Right atrium auricular region (tissue), 2 donors: ENCODE results near the gene ASTN2. TPM values are rescaled to one million over a fixed set of nuclear protein-coding genes. Genes with fewer than 3 reads are reported as not detected.

ENCODE experiments used
- DNase-seq: peaks from one replicate; pipeline ENCODE4 v3.0.0-alpha.2; 2019; ENCODE audit warnings: low spot score
- H3K27ac ChIP-seq, 2 donors: fragments of 200-600 bp; sonication (generic); 1 replicate in 1 of 2; 2 replicates in 1 of 2; pipeline ENCODE4 v1.5.1; 2016 to 2019
- H3K27me3 ChIP-seq, 2 donors: fragments of 200-600 bp; sonication (generic); one replicate each; pipeline versions ENCODE4 v1.5.1 to v1.6.0; 2017 to 2019
- H3K36me3 ChIP-seq: fragments of 200-600 bp; sonication (generic); one replicate; pipeline ENCODE4 v1.5.1; 2016
- H3K4me1 ChIP-seq, 2 donors: fragments of 200-600 bp; sonication (generic); one replicate each; pipeline versions ENCODE4 v1.5.1 to v1.6.0; 2017 to 2019
- H3K4me3 ChIP-seq, 2 donors: fragments of 200-600 bp; sonication (generic); 1 replicate in 1 of 2; 2 replicates in 1 of 2; pipeline ENCODE4 v1.5.1; 2017 to 2019; ENCODE audit warnings: mild to moderate bottlenecking in 1 of 2, moderate library complexity in 1 of 2
- H3K9me3 ChIP-seq, 2 donors: fragments of 200-600 bp; sonication (generic); one replicate each; pipeline ENCODE4 v1.5.1; 2019
- total RNA-seq, 2 donors: library from RNA; depleted of rRNA; stranded (reverse); fragments of >200 nt; gene quantifications; one replicate each; pipeline ENCODE4 v1.1.0, GENCODE V29; 2016
- TF ChIP-seq, protein P1 (sequence below), 2 donors: fragments of 200-600 bp; sonication (generic); IDR thresholded peaks; one replicate each; pipeline ENCODE4 v1.5.1; 2019; ENCODE audit warnings: antibody characterized with exemption in 2 of 2

The ASTN2 gene
- total RNA-seq, 2 donors from 2014 or later, result 11.1 to 32.2 TPM

DNA sequence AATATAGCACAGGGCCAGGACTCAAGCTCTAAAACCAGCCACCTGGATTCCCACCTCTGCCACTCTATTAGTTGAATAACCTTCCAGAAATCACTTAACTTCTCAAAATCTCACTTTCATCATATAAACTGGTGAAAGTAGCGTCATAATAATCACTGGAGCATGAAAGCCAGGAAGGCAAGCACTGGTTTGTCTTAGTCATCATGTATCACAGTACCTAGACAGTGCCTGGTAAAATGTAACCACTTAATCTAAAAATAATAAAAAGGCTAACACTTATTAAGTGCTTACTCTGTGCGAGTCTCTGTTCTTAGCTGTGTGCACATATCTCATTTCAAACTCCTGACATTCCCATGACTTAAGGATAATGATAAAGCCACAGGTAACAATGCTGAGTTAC lies 109.4 kb downstream of the ASTN2 start:
- Histone ChIP-seq H3K27me3 (no peaks in the 10 kb centered on the region), H3K27ac (no peak overlapping the region), H3K36me3 (no peaks in the 10 kb centered on the region), H3K4me1 (no peaks in the 10 kb centered on the region), H3K4me3 (no peak overlapping the region), H3K9me3 (no peaks in the 10 kb centered on the region)
- DNase-seq, result no peak
- TF ChIP-seq, protein P1, sequence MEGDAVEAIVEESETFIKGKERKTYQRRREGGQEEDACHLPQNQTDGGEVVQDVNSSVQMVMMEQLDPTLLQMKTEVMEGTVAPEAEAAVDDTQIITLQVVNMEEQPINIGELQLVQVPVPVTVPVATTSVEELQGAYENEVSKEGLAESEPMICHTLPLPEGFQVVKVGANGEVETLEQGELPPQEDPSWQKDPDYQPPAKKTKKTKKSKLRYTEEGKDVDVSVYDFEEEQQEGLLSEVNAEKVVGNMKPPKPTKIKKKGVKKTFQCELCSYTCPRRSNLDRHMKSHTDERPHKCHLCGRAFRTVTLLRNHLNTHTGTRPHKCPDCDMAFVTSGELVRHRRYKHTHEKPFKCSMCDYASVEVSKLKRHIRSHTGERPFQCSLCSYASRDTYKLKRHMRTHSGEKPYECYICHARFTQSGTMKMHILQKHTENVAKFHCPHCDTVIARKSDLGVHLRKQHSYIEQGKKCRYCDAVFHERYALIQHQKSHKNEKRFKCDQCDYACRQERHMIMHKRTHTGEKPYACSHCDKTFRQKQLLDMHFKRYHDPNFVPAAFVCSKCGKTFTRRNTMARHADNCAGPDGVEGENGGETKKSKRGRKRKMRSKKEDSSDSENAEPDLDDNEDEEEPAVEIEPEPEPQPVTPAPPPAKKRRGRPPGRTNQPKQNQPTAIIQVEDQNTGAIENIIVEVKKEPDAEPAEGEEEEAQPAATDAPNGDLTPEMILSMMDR (IDR thresholded peaks at IDR 0.05), result no peak

DNA sequence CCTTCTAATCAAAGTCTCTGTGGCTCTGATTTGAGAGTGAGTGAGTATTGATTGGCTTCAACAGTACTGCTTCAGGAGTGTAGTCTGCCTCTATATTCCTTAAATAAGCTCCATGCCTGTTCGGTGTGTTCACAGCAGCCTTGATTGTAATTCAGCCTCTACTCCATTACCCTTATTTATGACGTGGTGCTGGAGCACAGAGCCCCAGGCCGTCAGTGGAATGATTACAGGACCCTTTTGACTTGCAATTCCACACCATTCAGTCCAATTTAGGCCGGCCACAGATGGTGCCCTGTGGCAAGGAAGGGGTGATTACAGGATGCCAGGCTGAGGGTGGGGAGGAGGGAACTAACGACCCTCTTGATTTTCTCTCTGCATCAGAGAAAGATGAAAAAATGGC lies 110.3 kb downstream of the ASTN2 start:
- no peaks in the 10 kb centered on the region for H3K27me3 ChIP-seq
- no peaks in the 10 kb centered on the region for H3K9me3 ChIP-seq
- TF ChIP-seq, protein P1 (IDR thresholded peaks at IDR 0.05), result no peak

DNA sequence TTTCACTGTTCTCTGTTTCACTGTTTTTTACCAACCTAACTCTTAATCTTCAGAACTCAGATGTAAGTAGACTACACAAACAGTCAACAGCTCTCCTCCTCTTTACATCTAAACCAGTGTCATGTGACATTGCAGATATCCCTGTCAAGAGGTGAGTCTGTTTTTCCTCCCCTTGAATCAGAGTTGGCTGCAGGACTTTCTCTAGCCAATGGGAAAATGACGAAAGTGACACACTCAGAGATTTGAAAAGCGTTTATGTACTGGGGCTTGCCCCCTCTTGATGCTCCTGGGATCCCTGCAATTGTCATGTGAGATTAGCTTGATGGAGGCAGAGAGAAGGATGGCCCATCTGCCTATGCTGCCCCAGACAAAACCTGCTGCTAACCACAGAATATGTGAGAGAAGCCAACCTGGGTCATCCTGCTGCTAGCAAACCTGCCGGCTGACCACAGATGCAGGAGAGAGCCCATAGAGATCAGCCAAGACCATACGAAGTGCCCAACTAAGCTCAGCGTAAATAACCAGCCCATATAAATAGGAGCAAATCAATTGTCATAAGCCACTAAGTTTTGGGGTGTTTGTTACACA lies 111.1 kb downstream of the ASTN2 start:
- H3K4me1 ChIP-seq, result no peaks in the 10 kb centered on the region
- DNase-seq, result no peak
- no peaks in the 10 kb centered on the region for H3K36me3 ChIP-seq
- TF ChIP-seq, protein P1 (IDR thresholded peaks at IDR 0.05), result no peak
- no peaks in the 10 kb centered on the region for H3K9me3 ChIP-seq
- no peaks in the 10 kb centered on the region for H3K27me3 ChIP-seq
- H3K27ac ChIP-seq, result no peak overlapping the region
- no peak overlapping the region for H3K4me3 ChIP-seq

More for the DNA sequence above, 110.3 kb downstream of the ASTN2 start:
- H3K27ac ChIP-seq, result no peak overlapping the region
- H3K4me3 ChIP-seq, result no peak overlapping the region
- no peaks in the 10 kb centered on the region for H3K4me1 ChIP-seq
- no peak for DNase-seq
- H3K36me3 ChIP-seq, result no peaks in the 10 kb centered on the region

DNA sequence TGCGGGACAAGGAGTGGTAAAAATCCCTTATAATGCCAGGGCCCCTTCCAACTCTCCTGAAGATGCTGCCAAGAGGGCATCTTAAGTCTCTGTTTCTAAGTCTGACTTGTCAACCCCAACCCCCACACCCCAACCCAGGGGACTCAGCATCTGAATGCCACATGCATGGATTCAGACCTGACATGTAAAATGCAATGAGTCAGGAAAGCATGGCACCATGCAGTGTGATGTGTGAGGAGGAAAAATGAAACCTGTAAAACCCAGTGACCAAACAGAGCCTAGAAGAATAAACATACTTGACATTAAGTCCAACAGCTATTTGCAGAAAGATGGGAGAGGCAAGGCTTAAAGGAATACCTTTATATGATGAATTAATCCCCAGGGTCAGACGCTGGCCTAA lies 112.4 kb downstream of the ASTN2 start:
- TF ChIP-seq, protein P1 (IDR thresholded peaks at IDR 0.05), result no peak
- no peak for DNase-seq

DNA sequence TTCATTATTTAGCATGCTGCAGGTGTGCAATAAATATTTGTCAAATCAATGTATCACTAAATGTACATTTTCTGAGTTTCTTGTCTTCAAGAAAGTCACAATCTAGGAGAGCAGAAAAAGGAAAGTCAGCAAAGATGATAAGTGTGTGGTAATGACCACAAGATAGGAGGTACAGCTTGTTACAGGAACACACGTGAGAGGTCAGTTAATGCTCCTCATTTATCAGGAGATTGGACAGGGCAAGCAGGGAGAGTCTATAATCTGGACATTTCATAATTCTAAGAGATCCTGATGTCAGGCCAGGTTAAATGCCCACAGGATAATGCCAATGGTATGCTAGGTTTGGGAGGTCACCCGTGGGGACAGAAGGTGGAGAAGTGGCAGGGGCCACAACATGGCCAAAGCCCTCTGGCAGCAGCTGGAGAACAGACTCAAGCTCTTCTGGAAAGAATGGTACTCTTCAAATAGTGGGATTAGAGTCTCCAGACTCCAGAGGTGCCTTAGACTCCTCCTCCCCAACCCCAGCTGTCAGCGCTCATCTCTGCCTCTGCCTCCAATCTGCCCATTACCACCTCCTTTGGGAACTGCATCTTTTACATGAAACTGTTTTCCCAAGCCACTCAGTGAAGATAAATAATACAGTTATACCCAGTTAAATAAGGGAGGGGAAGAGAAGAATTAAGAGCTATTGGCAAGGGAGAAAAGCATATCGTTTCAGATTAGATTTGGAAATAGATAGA lies 114.3 kb downstream of the ASTN2 start:
- H3K27me3 ChIP-seq, result no peaks in the 10 kb centered on the region
- H3K4me1 ChIP-seq, result no peaks in the 10 kb centered on the region
- TF ChIP-seq, protein P1 (IDR thresholded peaks at IDR 0.05), result no peak
- no peaks in the 10 kb centered on the region for H3K36me3 ChIP-seq
- no peak for DNase-seq
- H3K27ac ChIP-seq, result no peak overlapping the region
- H3K4me3 ChIP-seq, result no peak overlapping the region
- H3K9me3 ChIP-seq, result no peaks in the 10 kb centered on the region

More for the DNA sequence above, 112.4 kb downstream of the ASTN2 start:
- Histone ChIP-seq H3K27me3 (no peaks in the 10 kb centered on the region), H3K27ac (no peak overlapping the region), H3K9me3 (no peaks in the 10 kb centered on the region), H3K36me3 (no peaks in the 10 kb centered on the region), H3K4me1 (no peaks in the 10 kb centered on the region), H3K4me3 (no peak overlapping the region)
